ENCODE results near the gene PSORS1C1.

Gene PSORS1C1

DNA sequence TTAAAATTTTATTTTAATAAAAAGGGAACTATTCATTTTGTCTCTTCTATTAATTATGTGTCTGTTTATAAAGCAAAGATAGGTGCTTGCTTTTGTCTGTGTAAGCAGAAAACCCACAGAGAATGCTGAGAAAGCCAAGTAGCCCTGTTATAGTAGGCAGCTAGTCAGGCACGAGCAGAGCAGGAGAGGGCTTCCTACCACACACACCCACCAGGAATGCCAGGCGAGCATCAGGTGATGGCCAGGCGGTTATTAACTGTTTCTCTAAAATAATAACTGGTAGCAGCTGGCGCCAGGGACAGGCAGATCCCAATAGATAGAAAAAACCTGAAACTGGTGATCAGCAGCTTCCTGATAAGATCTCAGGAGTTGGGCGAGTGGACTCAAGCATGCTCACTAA is 17.9 kb upstream of the PSORS1C1 start:
- DNase-seq: peak in 1 of 3 experiments; percentile 14

DNA sequence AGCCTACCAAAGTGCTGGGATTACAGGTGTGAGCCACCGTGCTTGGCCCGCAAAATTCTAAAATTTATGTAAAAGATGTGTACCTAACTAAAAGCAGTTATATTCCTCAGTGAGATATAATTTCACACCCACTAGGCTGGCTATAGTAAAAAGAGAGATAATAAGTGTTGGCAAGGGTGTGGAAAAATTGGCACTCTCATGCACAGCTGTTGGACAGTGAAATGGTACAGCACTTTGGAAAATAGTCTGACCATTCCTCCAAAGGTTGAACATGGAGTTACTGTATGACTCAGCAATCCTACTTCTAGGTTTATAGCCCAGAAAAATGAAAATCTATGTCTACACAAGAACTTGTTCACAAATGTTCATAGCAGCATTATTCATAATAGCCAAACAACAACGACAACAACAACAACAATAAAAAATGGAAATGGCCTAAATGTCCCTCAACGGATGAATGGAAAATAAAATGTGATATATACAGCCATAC is 16.1 kb upstream of the PSORS1C1 start:
- DNase-seq: no peak

DNA sequence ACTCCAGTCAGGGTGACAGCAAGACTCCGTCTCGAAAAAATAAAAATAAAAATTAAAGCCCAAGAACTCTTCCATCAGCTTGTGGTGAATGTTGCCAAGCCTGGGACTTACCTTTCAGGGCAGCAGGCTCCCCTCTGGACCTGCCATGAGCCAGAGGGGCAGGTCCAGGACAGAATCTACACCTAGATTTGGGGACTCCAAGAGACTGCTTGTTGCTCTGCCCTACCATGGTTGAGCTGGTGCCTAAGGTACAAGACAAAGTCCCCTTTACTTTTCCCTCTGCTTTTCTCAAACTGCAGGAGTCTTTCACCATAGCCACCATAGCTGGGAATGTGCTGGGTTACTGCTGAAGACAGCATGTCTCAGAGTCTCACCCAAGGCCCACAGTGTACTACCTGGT is 11.5 kb upstream of the PSORS1C1 start:
- DNase-seq: no peak

DNA sequence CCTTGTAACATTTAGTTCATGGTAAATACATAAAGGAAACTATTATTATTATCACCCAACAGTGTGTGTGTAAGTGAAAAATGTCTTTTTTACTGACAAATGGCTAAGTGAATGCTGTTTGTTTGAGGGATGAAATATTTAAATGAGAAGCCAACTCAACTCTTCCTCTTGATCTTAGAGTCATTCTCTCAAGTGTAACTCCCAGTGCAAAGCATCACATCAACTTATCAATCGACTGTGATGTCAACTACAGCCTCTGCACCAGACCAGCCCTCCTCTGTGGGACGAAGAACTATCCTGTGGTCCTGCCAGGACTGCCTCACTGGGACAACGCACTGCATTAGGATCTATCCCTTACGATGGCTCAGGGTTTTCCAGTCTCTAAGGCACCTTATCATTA is 7.5 kb upstream of the PSORS1C1 start:
- DNase-seq: no peak

DNA sequence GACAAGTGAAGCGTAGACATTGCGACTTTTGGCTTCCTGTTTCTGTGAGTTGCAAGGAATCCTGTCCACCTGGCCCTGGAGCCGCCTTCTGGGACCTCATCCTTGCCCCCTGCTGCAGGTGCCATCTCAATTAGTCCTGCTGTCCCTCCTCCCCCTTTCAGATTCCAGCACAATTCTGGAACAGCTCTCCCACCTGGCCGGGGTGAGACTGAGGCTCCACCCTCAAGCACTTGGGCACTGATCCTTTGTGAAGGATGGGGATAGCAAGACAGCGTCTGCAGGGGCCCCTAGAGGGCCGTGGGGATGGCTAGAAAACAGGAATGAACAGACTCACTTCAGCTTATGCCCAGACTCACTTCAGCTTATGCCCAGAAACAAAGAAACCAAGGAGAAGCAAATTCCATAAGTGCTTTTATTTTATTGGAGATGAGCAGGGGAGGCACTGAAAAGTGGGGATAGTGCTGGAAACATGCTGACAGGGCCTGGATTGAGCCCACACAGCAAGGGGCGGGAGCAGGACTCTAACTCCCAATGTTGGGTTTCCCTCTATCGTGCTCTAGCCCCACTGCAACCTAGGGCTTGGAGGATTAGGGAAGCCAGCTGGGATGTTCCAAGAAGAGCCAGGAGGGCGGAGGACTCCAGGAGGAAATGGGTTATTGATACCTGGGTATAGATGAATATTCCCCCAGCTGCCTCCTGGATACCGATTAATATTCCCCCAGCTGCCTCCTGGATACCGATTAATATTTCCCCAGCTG is 3.6 kb upstream of the PSORS1C1 start:
- DNase-seq: no peak

DNA sequence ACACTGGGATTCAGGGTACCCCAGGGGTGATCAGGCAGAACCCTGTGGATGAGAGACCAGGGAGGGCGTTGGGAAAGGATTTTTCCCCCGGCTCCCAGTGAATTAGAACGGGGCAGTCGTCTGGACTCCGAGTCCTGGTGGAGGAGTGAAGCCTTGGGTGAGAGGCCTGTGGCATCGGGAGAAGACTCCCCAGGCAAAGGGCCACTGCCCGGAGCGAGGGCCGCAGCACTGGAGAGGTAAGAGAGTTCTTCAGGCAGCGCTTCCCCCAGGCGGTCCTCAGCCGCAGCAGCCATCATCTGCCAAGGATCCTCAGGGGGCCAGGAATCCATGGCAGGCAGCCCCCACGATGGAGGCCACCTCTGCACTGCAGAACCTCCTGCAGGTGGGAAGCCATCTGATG is 2.9 kb upstream of the PSORS1C1 start:
- DNase-seq: no peak

DNA sequence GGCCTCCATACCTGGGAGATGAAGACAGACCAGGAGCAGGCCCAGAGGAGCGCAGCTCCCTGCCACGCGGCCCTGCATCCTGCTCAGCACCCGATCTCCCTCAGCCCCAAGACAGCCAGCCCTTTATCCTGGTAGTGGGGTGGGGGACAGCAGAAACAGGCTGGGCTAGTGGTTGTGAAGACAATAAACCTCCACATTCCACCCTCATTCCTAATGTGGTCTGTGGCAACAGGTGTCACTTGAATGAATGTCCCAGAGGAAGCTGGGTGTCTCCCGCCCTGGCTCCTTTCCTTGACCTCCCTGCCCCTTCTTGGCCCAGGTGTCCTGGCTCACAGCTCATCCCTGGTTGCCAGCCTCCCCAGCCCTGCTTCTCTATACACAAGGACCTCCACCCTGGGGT is 2.1 kb upstream of the PSORS1C1 start, which contains the start of gene C6orf15:
TSS of gene C6orf15 (minus strand) at position 98 of the 400 bp plus-strand sequence. CDS start at position 78, 20 bp downstream.
- DNase-seq: no peak

DNA sequence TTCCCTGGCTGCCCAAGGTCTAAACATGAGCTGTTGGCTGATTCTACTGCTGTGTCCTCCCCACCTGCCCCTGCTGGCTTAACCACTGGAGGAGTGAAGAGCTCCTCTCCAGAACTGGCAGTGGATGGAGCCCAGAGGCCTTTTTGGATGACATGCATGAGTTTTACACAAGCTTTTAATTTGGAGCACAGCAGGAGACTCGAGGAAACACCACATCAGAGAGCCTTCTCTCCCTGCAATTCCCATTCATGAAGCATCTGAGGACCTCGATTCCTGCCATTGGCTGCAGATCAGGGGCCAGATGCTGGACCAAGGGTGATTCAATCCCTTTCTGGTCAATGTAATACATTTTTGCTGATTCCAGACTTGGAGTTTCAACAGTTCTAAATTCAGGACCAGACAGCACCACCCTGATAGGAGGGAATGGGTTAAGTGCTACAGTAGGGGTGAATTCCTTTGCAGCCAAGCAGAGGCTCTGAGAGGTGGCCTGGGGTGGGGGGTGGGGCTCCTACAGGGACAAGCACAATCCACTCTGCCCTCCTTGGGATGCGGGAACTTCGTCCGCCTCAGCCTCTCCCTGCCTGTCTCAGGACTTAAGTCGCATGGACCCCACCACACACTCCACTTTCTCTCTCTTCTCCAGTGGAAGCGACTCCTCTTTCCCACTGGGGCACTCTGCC is 599 bp upstream of the PSORS1C1 start:
- DNase-seq: no peak

DNA sequence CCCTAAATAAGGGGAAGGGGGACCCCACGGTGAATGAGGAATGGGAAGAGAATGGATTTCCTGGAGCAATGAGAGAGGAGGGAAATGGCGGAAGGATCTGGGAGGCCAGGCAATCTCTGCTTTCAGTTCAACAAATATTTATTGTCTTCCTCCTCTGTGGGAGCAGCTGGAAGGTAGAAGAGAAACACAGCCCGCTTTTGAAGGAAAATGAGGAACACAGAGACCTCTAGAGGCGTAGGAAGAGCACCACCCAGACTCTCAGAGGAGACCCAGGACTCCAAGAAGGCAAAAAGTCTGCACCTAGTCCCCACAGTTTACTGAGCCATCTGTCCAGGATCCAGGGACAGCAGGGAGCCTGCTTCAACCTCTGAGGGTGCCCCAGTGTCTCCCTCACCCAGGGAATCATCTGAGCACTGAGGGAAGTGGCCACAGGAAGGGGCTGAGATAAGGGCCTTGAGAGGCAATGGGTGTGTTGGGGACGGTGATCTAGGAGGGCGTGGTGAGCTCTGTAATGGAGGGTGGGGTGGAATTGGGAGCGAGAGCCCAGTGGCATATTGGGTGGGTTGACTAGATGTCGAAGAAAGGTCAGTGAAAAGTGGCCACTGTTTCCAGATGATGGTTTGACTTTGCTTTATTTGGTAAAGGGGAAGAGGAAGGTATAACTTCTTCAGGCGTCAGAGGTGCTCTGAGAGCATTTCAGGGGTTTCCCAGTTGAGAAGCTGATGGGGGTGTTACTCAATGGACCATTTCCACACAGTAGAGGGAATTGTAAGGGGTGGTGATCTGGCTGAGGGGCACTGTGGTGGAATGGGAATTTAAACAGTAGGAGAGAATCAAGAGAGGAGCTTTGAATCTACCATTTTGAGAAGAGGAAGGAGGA is 610 bp downstream of the PSORS1C1 start:
- DNase-seq: no peak

DNA sequence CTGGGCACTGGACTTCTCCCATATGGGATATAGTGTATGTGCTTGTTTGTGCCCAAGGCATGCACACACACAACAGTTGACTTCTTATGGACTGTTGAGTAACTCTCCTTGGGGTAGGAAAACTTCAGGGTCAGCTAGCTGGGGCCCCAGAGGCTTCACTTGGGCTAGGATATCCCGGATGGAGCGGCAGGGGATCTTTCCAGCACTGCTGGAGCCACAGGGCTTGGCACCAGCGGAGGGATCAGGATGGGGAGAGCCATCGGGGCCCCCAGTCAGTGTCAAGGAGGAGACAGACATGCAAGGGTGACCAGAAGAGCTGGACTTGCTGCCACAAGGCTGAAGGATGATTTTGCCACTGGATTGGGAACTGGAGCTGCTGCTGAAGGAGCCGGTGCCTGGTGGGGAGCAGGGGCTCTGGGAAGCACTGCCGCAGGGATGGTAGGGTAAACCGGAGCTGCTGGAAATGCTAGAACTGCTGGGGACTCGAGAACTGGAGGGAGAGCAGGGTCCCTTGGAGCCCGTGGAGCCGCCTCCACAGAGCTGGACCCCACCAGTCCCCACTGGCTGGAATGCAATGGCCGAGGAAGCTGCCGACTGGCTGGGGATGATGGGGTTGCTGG is 1.5 kb downstream of the PSORS1C1 start:
- DNase-seq: no peak

DNA sequence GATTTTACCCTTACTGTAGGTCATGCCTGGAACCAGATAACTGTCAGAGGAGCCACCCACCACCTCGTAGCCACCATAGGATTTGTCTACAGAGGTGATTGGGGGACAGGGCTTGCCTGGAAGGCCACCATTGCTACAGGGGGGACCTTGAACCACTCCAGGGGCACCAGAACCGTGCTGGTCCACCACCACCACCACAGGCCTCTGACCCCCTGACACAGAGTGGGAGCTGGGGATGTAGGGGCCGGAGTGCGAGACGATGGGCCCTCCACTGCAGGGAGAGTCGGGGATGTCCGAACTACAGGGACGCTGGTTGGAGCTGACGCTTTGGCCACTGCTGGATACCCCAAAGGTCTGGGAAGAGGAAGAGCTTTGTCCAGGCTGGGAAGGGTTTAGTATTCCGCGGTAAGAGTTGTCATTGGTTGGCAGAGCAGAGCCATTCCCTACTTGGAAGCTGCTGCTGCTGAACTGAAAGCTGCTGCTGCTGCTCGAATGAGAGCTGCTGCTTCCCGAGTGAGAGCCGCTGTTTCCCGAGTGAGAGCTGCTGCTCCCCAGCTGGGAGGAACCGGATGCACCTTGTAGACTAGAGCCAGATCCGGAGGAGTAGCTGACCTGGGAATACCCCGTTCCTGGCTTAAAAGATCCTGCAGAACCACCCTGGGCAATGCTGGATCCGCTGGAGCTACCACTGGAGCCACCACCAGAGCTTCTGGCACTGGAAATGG is 2.2 kb downstream of the PSORS1C1 start:
- DNase-seq: no peak

DNA sequence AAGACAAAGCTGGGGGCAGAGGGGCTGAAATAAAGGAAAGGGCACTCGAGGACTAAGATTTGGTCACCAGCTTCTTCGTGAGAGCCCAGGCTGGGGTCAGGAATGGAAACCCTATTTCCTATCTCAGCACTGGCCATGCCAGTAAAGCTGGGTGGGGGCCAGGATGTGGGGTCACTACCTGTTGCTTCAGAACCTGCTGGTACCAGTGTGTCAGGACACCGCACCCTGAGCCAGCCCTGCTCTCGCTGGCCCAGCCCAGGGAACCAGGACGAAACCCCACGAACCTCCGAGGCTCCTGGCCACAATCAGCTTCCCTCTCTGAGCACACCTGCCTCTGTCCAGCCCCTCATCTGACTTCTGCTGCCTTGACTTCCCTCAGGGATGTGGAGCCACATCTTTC is 3.6 kb downstream of the PSORS1C1 start:
- no peak for DNase-seq

DNA sequence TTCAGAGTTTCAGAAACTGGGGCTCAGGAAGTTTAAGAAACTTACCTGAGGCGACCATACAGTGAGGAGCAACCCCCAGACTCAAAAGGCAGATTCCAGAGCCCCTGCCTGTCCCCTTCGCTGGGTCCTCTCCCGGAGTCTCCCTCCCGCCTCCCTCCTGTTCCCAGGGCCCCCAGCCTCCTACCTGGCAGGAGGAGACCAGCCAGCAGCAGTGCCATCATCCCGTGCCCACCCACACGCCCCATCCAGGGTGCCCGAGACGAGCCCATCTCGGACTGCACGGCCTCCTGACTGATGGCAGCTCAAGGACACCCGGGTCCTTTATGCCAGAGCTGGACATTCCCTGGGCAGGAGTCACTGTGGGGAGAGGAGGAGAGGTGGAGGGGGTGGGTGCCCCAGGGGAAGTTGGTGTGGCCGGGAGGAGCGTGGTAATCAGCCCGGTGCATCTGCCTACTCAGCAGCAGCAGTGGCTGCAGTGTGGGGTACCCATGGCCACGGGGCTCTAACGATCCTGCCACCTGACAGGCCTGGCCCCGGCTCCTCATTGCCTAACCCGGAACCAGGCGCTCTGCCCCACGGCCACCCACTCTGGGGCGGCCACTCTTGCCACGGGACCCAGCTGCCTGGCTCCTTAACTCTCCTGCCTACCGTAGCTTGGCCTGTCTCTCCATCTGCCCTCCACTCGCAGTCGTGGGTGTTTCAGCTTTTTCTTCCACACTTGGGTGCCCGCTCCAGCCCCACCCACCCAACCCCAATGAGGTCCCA is 5.7 kb downstream of the PSORS1C1 start, which contains the start of gene CDSN:
TSS of gene CDSN (minus strand) at position 296 of the 765 bp plus-strand sequence. CDS start at position 269, 27 bp downstream.
- no peak for DNase-seq

DNA sequence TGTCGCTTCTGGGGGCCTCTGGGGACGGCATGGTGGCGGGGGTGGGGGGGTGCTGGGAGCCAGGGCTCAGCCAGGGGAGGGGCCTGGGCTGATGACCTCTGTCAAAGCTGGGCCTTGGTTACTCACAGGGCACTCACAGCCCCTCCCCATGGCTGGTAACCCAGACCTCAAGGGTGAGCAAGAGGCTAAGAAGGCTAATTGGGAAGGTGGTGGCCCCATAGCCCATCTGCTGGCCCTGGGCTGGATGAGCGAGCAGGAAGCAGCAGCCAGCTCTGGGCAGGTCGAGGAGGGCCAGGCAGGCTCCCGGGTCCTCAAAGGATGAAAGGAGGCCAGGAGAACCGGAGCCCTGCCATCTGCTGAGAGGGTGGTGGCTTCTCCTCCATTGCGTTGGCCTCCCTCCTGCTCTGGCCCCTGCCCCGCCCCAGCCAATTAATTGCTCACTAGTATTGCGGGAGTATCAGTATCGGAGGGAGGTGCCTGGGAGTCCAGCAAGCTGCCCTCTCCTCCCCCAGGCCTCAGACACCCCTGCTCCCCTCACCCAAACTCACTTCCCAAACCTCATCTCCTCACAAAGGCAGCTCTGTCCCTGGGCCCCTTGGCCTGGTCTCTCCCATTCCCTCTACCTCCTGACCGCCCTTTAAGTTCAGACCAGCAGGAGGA is 6.7 kb downstream of the PSORS1C1 start:
- DNase-seq: no peak

DNA sequence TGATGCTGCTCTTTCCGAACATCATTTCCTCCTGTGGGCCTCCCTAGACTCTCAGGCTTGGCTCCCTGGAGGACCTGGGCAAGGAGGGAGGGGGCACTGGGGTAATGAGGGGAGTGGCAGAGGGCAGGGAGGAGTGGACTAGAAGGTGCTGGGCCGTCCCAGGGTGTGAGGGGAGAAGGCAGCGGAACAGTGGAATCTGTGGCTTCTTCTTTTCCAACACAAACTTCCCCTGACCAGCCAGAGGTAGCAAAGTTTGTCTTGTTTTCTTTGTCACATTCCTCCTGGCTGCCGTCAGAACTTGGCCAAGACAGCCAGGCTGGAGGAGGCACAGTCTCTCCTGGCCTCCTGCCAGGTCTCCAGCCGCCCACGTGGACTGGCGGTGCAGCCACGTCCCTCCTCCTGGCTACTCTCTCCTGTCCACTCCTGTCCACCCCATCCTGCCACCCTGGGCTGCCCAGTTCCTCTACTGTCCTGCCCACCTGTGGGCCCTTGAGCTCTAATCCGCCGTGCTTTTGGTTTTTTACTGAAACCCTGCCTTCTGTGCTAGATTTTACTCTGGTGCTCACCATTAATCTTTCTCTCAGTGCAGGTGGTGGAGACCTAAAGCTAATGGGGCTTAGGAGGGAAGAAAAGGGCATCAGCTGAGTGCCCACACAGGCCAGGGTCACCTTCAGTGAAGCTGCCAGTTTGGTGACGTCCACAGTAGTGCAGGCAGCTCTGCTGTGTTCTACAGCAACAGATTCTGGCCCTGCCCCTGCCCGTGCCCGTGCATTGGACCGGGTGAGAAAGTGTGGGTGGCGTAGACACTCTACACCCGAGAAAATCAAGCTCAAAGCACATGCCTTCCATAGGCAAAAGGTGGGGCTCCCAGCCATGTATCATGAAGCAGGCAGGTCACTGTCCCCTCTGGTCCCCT is 8.4 kb downstream of the PSORS1C1 start:
- no peak for DNase-seq

DNA sequence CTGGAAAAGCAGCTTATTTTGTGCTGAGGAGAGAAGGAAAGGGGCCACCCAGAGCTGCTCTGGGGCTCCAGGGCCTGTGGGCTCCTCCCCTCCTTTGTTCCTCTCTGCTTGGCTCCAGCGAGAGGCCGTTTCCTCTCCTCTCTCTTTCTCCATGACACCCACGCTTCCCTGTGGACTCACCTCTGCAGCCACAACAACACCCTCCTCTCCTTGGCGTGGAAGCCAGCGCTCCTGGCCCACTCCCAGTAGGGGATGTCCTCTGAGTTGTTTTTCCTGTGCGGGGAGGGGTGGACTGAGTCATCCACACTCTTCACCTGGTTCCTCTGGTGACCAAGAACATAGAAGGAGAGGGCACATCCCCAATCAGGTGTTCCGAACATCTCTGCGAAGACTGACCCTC is 10.6 kb downstream of the PSORS1C1 start:
- peak in 2 of 3 experiments; percentile 14 to 29 for DNase-seq

DNA sequence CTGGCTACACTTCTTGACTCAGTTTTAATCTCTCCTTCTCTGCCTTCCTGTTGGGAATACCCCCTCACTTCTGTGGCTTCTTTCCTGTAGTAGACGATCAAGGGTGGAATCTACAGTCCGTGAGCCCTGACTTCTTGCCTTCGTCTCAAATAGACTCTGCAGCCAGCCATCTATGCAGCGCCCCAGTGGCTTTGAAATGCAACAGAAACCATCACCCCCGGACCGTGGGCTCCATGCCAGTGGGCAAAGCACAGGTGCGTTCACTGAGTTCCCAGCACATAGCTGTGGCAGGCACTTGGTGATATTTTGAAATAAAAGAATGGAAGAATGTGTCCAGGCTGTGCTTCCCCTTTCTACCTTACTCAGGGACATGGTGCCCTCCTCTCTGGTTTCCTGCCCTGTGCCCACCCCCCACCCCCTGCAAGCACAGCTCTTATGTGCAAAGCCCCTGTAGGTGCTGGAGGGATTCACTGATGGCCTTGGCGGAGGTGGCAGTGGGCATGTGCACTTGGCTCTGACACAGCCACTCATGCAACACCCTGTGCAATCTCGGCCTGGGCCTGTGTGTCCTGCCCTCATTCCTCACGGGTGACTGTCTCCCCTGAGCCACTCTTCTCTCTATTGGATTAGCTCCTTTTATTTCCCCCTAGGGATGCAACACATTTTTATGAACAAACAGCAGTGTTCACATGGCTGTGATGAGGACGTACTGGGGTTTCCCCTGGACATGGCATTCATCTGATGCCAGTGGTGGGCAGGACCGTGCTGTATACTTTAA is 11.2 kb downstream of the PSORS1C1 start:
- DNase-seq: no peak

DNA sequence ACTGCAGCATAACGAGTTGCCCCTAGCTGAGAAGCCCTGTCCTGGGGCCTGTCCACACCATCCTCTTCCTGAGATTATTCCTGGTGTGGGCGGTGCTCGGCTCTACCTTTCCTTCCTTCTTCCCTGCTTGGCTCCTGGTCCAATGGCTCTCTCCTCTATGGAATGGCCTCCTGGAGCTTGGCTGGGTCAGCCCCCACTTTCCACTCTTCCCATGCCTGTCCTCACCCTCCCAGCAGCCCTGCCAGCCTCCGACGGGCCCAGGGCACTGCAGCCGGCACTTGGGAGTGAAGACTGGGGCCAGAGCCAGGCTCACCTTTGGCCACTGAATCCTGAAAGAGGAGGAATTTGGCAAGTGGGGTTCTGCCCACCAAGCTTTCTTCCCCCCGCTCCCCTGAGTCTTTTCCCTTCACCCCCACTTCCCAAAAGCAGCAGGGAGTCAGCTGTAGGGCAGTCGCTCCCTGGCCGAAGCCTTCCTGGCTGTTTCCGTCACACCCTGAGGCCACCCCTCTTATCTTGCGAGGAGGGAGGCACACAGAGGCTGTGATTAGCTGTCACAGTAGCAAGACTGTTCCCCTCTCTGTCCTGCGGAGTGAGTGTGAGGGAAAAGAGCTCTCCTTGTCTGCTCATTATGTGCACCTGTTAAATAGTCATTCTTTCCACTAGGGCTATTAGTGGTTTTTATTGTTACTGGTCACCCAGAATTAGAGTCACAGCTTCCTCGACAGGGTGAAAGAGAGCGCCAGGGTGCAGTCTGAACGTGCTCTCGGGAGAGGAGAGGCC is 12.0 kb downstream of the PSORS1C1 start:
- DNase-seq: no peak
